NOMO-1 treated with dmso at 0.1 percent for 144 hours (cell line): ENCODE data around the gene CENPX.

Source experiments
- DNase-seq: peaks from one replicate; lab custom pipeline; 2025; ENCODE audit not compliant: unreplicated experiment; lab: John Stamatoyannopoulos, UW

CENPX gene

DNA sequence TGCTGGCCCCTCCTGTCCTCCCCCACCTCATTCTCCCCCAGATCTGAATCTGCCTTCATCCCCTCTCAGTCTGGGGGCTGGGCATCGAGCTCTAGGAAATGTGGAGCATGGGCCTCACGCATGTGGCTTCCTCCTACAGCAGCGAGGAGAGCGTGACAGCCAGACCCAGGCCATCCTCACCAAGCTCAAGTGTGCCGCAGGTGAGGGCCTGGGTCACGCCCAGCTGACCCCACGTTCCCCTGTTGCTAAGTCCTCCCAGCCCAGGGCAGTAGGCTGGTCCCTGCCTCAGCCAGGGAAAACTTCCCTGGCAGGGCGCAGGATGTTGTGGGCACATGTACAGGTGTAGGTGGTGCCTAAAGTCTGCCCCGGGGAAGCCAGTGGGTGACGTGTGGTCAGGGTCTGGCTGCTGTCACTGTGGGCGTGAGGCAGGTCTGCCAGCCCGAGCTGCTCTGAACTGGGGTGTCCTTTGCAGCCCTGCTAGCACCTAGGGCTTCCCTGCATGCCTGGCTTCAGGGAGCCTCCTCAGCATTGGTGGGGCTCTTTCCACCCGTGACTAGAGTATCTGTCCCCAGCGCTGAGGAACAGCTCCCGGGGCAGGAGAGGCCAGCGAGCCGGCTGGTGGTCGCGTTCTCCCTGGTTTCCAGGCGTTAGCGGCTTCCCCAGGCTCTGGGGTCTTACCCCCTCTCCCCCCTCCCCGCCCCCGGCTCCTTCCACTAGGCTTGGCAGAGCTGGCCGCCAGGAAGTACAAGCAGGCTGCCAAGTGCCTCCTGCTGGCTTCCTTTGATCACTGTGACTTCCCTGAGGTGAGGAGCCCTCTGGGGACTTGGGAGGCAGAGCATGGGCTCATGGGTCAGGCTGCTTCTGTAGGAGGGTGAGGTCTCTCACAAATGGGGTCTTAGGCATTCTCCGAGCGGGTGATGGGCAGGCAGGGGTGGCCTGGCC lies 32.6 kb upstream of the CENPX start:
- no peak for DNase-seq

- no peak for DNase-seq
Measured at GRCh38 chr17:82054351-82055022, 31.8 kb upstream of the CENPX start.

GRCh38 chr17:82053556-82054263 lies 31.0 kb upstream of the CENPX start:
- no peak for DNase-seq

DNA sequence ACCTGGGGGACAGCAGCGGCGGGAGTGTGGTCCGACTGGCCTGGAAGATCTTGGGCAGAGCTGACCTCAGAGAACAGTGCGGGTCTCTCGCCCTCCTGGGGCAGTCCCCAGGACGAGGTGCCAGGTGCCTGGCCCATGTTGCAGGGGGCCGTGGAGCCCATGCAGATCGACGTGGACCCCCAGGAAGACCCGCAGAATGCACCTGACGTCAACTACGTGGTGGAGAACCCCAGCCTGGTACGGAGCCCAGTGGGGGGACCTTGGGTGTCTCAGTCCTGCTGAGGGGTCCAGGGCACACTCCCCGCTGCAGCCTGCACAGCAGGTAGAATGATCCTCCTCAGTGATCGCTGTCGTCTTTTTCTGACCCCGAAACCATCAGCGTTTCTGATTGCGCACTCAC lies 30.5 kb upstream of the CENPX start:
- no peak for DNase-seq

DNA sequence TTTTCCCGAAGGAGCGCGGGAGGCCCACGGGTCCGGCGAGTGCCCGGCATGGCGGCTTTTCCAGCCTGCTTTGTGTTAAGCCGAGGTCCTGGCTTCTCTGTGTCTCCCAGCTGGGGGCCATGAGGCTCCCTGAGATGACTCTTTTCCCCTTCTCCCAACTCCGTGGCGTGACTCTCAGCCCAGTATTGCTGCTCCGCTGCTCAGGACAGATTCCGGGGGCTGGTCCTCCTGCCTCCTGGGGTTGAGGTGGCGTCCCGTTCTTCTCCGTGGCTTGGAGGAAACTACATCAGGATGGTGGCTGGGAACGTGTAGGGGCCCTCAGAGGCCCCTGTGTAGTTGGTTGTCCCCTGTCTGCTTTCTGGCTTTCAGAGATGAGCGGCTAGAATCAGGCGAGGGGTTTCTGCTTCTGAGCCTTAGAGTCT lies 30.0 kb upstream of the CENPX start:
- DNase-seq = no peak

- no peak for DNase-seq
Measured at GRCh38 chr17:82051776-82052637, 29.3 kb upstream of the CENPX start, which contains the start of the genes GPS1 and RFNG. GPS1 (plus strand) TSS chr17:82051898; CDS start chr17:82051932, 34 bp downstream. RFNG (minus strand) TSS chr17:82051811; CDS start chr17:82051766, 45 bp downstream.

DNA sequence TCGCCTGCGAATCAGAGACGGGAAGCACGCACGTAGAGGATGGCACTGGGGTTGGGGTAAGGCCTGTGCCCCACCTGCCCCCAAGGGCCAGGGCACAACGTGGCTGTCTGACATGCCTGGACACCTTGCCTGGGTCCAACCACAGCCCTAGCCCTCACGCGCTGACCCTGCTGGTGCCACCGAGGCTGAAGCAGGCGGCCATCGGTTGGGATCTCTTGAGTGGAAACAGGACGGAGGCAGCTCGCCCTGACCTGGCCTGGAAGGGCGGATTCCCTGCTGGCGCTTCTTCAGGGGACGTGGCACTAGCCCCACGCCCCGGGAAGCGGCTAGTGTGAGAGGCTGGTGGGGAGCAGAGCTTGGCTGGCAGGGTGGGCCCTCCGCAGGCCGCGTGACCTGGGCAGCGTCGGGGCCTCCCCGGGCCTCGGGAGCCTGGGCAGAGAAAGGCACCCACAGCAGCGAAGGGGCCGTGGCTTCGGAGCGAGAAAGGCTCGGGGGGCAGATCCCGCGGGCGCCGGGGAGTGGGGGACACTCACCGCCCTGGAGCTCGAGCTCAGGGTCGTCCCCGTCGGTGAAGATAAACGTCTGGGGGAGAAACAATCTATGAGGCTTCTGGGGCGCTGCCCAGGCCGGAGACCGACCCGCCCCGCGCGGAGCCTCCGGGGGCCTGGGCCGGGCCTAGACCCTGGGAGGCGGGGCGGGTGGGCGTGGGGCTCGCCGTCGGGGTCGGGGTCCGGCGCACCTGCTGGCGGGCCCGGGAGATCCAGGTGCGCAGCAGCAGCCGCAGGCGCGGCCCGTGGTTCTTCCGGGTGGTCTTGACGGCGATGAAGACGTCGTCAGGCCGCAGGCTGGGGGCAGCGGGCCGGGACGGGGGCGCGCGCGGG lies 28.3 kb upstream of the CENPX start:
- no peak for DNase-seq

DNA sequence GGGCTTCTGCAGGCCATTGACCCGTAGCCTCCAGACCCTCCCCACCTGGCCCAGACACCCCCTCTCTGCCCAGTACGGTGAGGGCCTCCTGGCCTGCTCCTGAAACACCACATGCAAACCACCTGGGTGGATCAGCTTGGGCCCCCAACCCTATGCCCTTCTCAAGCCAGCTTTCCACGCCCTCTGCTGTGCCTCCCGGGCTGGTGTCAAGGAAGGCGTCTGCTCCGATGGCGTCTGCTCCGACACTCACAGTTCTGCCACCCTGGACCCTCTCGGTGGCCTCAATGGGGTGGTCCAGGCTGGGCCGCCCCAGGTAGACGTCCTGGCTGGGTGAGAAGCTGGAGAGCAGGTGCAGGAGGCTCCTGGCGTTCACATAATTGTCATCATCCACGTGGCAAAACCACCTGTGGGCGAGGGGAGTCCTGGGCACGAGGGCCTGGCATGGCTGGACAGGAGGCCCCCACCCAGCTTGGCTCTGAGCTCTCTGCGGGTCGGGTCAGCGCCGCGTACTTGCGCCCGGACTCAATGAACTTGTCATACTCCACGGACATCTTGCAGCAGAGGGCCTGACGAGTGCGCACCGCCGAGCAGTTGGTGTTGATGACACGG lies 27.6 kb upstream of the CENPX start:
- no peak for DNase-seq

DNA sequence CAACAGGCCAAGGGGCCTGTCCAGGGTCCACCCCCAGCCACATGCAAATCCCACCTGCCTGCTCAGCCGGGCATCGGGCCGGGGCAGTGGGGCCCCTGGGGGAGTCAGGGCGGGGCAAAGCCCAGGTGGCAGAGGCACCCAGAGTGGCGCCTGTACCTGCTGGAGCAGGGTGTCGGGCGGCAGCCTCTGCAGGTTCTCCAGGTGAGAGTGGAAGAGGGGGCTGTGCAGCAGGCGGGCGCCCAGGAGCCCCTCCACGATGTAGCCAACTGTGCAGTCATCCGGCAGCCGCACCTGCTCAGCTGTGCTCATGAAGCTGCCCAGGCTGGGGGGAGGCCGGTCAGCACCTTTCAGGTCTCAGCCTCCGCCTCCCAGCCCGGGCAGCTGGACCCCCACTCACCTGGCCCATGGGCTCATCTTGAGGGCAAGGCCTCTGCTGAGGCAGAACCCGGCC lies 26.9 kb upstream of the CENPX start:
- no peak for DNase-seq

GRCh38 chr17:82049106-82049505 lies 26.4 kb upstream of the CENPX start:
- DNase-seq = no peak

- DNase-seq = no peak
Measured at GRCh38 chr17:82048571-82048971, 25.9 kb upstream of the CENPX start.

DNA sequence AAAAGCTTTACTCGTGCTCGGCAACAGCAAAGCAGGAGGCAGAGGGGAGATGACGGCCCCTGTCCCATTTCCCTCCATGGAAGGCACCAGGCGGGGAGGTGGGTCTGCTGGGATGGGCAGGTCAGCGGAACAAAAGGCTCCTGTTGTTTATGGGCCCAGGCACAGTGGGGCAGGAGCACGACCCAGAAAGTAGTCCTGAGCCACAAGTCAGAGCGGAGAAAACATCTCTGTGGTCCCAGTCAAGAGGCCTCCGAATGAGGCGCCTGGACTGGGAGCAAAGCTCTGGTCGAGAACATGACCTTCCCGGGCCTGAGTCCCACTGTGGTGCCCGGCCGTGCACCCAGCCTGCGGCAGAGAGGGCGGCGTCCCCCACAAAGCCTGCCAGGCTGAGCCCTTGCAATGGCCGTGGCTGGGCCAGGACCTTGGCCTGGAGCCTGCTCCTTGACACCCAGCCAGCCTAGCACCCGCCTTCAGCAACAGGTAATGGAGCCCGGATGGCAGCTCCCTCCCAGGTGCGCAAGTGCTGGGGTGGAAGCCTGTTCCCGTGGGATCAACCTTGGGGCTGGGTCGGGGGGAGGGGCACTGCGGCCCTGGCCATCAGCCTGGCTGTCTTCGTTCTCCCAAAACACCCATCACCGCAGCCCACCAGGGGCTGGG lies 25.4 kb upstream of the CENPX start:
- no peak for DNase-seq

DNA sequence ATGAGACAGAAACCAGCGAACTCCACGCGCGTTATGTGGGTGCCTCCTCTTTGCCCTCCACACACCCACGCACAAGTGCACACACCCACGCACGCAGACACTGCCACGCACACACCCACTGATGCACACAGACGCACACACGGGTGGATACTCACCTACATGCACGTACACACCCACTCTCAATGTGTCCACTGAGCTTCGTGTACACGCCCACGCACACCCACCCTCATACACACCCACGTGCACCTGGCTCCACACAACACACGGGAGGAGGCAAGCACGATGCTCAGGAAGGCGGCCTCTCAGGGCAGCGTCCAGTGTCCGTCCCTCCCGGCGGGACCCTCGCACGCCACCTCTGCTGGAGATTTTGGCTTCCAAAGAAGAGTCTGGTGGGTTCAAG lies 24.7 kb upstream of the CENPX start:
- DNase-seq = no peak

DNA sequence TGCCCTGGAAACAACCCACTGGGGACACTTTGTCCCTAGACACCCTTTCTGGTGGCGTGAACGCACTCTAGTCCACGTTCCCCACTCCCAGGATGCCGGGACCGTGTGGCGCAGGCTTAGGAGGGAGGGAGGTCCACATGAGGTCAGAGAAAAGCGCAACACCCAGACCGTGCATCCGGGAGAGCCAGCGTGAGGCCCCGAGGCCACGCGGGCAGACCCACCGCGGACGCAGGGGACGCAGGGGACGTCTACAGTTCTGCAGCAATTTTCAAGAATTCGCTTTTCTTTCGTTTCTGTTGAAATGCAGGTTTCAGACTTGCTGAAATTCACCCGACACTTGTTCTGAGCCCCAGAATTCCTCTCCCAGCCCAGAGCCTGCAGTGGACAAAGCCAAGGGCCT lies 24.2 kb upstream of the CENPX start:
- DNase-seq = no peak

GRCh38 chr17:82045936-82046484 lies 23.3 kb upstream of the CENPX start:
- no peak for DNase-seq

DNA sequence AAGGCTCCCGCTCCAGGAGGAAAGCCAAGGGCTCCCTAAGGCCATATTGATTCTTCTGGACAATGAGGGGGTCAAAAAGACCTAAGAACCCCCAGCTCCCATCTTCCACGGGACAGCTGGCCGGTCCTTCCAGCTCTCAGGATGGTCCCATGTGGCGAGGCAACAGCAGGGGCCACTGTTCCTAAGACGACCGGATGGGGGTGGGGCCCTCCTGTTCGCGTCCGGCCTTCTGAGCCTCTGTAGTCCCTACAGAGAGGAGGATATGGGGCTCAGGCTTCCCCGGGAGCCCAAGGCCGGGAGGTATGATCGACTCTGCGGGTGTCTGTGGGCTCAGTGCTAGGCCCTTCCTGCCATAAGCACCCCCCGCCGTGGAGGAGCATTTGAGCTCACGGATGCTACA lies 20.8 kb upstream of the CENPX start:
- DNase-seq = no peak

- DNase-seq = no peak
Measured at GRCh38 chr17:82042649-82043048, 20.0 kb upstream of the CENPX start.

DNA sequence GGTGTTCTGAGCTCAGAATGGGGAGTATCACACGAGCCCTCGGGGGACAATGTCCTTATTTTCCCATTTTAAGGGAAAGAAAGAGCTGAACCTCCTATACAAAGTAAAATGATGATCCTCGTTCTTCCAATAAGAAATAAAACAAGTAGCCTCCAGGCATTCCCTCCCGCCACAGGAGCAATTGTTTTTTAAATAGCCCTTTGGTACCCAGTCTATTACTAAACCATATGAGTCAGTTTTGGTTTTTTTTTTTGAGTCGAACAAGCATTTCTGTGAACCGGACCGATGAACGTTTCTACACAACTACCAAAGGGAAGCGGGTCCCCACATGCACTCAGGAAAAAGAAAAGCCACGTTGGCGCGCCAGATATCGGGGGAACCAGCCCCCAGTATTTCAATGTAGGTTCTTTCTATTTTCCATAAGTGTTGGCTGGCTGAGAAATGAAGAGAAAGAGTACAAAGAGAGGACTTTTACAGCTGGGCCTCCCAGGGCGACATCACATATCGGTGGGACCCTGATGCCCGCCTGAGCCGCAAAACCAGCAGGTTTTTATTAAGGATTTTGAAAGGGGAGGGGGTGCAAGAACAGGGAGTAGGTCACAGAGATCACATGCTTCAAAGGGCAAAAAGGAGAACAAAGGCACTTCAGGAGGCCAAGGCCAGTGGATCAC lies 18.6 kb upstream of the CENPX start:
- DNase-seq = no peak
